Activated CD4-positive, alpha-beta T cell treated with anti-CD3 and anti-CD28 coated beads for 4 hours (primary cell): ENCODE data around the gene RSU1.

Source experiments
- DNase-seq, 2 donors: peaks; one replicate each; pipeline ENCODE4 v3.0.0-alpha.2; 2020

RSU1 gene

GRCh38 chr10:16663444-16663843, 153.8 kb downstream of the RSU1 start:
- DNase-seq = no peak

DNA sequence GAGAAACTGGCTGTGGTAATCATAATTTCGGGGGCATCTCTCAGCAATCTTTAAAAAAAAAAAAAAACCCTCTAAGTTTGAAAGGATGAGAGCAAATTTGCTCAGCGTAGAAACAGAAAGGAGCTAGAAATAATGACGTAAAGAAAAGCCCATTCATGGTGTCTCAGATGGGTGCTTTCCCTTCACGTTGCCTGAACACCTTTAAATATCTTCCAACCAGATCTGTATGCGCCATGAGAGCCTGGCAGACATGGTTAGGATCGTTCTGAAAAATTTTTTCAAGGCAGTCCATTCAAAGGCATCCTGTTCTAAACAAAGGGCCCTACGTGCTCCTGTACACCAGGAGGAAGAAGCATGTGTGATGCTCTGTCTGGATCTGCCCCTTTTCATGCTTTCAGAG, 154.3 kb downstream of the RSU1 start:
- no peak for DNase-seq

DNA sequence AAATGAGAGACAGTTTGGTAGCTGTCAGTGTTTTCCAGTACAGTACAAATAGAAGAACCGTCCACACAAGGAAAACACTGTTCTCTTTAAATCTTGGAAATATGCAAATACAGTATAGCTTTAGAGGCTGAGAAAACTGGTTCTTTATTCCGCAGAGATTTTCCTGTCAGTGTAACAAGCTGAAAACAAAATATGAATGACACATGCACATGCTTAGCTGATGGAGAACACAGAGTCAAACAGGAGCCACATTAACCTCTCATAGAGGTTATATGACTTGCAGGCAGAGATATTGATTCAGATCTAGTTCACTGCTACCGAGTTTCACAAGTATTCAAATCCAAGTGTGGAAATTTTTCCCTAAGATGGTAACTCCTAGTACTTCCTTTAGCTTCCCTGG, 160.3 kb downstream of the RSU1 start:
- no peak for DNase-seq

DNA sequence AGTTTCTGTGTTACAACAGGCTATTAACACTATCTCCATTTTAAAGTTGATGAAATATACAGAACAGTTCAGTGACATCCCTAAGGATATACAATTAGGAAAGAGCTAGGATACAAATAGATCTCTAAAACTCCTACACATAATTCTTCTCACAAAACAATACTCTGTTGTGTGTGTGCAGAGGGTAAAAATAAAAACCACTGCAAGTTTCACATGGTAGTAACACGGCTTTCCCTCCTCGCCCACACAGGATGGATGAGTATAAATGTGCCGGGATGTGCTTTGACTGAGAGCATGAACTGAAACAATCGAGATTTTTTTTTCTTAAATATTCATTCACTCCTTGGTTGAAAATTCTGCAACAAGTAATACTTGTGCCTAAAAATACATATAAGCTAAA, 164.0 kb downstream of the RSU1 start:
- no peak for DNase-seq

GRCh38 chr10:16652154-16652553, 165.1 kb downstream of the RSU1 start:
- no peak for DNase-seq

DNA sequence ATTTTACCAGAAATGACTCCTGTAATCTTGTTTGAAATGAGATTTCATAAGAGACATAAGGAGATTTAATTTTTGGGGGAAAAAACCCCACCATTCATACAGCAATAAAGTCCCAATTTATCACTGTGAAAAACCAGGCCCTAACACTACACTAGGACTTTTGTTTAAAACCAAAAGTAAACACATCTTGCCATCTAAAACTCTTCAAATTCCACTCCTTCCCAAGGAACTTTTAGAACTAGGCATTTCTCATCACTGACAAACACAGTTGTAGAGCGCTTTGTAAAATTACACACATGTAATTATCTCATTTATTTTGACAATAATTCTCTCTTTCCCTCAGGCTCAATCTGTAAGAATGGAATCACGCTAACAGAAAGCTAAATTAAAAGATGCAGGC, 167.5 kb downstream of the RSU1 start:
- DNase-seq = no peak

DNA sequence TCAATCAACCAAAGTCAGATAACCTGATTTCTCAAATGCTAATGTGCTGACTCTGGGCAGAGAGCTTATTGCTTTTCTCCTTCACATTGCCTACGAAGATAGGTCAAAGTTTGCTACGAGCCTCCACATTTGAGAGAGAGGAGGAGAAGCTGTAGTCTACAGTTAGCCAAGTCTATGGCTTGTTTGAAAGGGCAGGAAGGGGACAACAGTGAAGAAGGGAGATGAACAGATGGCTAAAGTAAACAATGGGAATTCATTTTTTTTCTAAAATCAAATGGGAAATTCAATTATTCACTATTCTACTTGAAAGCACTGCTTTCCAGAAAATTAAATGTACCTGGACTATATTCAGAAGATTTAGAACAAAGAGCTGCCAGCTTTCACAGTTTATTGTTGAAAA, 168.9 kb downstream of the RSU1 start:
- no peak for DNase-seq

- no peak for DNase-seq
Observed at GRCh38 chr10:16646181-16647059, 170.8 kb downstream of the RSU1 start.

DNA sequence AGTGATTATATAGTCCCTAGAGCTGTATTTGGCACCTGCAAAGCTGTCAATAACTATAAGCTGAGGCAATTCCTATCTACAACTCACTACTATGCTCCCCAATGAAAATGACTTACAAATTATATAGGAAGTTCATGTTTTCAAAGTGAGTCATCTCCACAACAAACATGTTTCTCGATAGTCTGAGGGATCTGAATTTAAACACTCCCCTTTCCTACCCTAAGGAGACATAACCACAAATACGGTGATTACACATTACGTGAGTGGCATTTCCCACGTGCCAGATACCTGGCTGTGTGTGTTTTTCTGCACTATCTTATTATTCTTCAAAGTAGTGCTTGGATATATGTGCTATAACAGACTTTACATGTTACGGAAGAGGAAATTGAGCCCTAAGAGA, 173.1 kb downstream of the RSU1 start:
- DNase-seq = no peak

DNA sequence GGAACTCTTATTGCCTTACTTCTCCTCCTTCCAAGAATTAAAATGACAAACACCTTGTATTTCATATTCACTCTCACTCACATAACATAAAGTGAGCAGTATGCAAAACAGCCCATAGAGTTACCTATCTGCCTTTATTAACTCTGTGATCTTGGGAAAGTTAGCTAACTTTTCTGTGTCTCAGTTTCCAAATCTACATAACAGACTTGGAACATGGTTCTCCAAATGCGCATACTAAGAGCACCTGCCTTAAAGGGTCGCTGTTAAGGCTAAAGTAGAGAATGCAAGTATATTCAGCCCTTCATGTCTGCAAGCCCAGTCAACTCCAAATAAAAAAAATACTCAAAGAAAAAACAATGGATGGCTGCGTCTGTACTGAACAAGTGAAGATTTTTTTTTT, 173.7 kb downstream of the RSU1 start:
- no peak for DNase-seq

GRCh38 chr10:16640153-16640552, 177.1 kb downstream of the RSU1 start:
- DNase-seq = no peak

GRCh38 chr10:16639471-16639870, 177.8 kb downstream of the RSU1 start:
- DNase-seq = no peak

- DNase-seq = no peak
Observed at GRCh38 chr10:16632996-16633395, 184.2 kb downstream of the RSU1 start.

GRCh38 chr10:16626697-16627096, 190.5 kb downstream of the RSU1 start:
- no peak for DNase-seq

DNA sequence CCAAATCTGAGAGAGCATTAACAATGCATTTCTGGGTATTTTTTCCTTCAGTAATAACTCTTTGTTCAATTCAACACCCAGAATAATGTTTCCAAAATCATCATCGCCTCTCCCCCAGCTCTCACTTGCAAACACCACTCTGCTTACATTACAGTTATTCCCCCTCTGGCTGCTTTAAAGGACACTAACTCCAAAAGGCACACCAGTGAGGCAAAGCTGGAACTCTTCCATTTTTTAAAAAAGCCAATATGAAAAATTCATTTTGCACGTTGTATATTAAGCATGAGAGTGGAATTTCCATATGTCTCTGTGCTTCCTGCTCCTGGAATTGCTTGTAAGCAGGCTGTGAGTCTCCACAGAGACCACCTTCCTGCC, 204.3 kb downstream of the RSU1 start:
- no peak for DNase-seq

- DNase-seq = no peak
Observed at GRCh38 chr10:16612115-16612980, 204.9 kb downstream of the RSU1 start.

DNA sequence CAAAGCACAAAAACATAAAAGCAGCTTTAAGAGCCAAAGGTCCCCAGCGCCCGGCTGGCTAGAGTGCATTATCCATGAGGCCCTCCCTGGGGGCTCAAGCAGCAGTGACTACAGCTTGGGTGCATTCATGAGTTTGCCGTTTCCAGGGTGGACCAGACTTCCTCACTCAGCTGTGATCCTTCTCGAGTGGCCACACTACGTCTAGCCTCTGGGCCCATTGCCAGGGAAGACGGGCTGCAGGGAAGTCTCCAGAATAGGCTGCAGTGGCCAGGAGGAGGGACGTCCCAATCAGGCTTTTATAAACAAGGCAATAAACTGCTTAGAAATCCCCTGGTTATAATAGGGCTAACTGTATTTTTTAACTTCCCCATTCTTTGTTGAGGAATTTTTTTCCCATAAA, 206.2 kb downstream of the RSU1 start:
- DNase-seq = no peak

- DNase-seq = no peak
Observed at GRCh38 chr10:16609211-16609610, 208.0 kb downstream of the RSU1 start.

- no peak for DNase-seq
Observed at GRCh38 chr10:16606923-16607322, 210.3 kb downstream of the RSU1 start.

GRCh38 chr10:16606421-16606820, 210.8 kb downstream of the RSU1 start:
- no peak for DNase-seq

DNA sequence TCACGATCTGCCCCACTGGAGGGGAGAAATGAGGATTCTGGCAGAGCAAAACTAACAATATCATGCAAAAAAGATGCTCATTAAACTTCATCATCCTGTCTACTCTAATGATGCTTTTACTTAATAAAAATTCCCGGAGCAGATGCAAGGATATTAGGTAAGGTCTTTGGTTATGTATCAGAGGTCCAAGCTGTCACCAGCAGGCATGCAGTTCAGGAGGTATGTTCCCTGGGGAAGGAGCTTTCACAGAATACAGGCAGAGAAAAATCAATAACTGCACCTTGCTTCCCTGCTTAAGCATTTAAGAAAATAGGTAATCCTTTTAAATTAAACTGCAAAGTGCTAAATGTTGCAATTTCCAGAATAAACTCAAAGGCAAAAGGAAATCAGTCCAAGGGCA, 213.9 kb downstream of the RSU1 start:
- DNase-seq = no peak

DNA sequence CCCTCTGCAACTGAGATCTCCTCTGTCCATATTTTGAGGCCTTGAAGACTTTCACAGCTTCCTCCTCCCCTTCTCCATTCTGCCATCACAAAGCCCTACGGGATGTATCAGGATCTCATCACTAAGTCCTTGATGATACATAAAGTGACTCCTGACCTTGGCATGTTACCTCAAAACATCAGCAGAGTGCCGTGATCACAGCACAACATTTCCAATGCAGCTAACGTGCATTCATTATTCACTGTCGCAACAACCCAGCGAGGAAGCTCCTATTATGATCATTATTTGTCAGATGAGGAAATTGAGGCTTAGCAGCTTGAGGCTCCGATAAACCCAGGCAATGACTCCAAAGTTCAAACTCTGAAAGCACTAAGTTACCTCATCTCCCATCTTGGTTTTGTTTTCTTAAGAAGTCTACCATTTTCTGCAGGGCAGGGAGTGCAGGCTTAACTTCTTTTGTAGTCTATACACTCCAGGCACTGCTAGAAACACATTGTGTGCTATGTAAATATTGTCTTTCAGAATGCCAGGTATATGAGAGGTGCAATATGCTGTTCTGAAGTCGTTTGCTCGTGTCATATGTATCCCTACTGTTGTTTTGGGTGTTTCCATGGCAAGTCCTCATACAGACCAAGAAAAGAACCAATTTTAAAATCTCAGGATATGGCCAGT, 215.0 kb downstream of the RSU1 start:
- DNase-seq = no peak

DNA sequence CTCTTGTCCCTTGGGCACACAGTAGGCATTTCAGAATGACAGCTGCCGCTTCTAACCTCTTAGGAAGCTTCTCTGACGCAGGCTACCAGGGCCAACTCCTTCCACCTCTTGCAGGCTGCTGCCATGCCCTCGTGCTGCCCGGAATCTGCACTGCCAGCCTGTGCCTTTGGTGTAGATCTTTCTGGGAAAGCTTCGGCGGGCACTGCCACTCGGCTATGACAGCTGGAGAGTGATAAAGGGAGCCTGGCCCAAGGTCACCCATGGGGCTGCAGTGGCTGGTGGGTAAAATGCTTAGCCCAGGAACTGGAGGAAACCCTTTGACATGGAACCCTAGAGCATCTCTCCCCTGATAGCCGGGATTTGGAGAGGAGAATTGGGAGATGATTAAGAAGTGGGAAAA, 217.6 kb downstream of the RSU1 start:
- no peak for DNase-seq

DNA sequence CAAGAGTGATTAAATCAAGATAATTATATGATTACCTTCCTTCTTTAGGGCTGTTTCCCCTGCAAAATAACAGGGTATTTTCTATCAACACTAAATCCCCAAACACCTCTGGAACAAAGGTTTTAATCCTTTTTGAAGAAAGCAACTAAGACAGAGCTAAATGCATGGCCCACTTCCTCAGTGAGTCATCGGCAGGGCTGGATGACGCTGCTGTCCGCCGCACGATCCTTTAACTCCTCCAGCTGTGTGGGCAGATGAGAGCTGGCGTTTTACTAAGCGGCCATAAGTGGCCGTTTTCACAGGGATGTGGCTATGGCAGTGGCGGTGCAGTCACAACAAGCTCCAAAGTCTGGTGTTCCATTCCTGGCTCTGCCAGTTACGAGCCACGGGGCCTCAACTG, 219.6 kb downstream of the RSU1 start:
- DNase-seq = no peak
